NT2/D1 (cell line): Measurements from ENCODE around the gene MICAL2.

Source experiments
- SUZ12 ChIP-seq: IDR thresholded peaks from 2 replicates; pipeline ENCODE4 v1.6.1; 2011; ENCODE audit not compliant: insufficient read length, insufficient read depth; ENCODE audit errors: extremely low read depth
- YY1 ChIP-seq: IDR thresholded peaks from 2 replicates; pipeline ENCODE4 v1.6.1; 2011; ENCODE audit not compliant: insufficient read length, insufficient read depth
- ZNF274 ChIP-seq: IDR thresholded peaks from 2 replicates; pipeline ENCODE4 v1.6.1; 2011; ENCODE audit warnings: mild to moderate bottlenecking, low read depth, low read length

DNA sequence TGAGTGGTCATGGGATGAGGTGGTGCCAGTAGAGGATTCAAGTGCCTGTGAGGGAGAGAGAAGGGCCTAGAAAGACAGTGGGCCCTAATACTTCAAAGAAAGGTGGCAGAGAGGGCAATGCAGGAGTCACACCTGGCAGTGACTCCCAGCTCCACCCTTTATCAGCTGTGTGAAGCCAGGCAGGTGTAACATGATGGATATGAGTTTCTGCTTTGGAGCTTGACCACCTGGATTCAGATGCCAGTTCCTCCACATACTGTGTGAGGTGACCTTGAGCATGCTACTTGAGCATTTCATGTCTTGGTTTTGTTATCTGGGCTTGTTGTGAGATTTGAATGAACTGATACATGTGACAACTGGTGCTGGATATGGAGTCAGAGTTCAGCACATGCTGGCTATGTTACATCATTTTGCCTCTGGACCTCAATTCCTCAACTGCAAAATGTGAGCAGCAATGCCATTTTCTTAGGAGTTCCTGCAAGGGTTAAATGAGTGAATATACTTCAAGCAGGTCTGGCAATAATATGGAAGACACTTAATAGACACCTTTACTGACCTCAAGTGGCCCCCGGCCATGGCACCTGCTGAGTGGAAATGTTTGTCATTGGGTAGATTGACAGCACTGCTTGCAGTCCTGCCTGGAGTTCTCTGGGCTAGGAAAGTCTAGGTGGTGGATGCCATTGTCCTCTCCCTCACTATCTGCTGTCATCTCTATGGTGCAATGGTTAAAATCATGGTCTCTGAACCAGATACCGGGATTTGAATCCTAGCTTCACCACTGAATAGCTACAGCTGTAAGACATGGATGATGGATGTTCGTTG is 83.3 kb downstream of the MICAL2 start:
- TF ChIP-seq YY1 (no peak), ZNF274 (no peak), SUZ12 (no peak)
